DND-41 (cell line): ENCODE measurements around the gene GNAT2.
"Not testable (repeated sequence)": the region's sequence is repeated elsewhere in the genome, so short reads cannot be mapped to it uniquely, and the experiment has no call there.

Experiments used
- CTCF ChIP-seq: IDR thresholded peaks from 2 replicates; pipeline ENCODE4 v1.5.1; 2012; ENCODE audit warnings: borderline replicate concordance, low read length, moderate library complexity, mild to moderate bottlenecking; ENCODE audit not compliant: poor library complexity, severe bottlenecking; ENCODE audit errors: extremely low read depth
- EZH2 ChIP-seq: IDR thresholded peaks from 3 replicates; pipeline ENCODE4 v1.6.1; 2012; ENCODE audit warnings: borderline replicate concordance, low read depth, mild to moderate bottlenecking, moderate library complexity, low read length, inconsistent platforms; ENCODE audit not compliant: severe bottlenecking

- not testable (repeated sequence) for TF ChIP-seq CTCF, EZH2
These were observed 41.2 kb upstream of the GNAT2 start for GRCh38 chr1:109660691-109661026.
